CD14-positive monocyte (primary cell): Measurements from ENCODE around the gene KIAA1328. TPM values are rescaled to one million over a fixed set of nuclear protein-coding genes. Genes with fewer than 3 reads are reported as not detected.

ENCODE experiments used
- DNase-seq, 3 donors: peaks; one replicate each; pipeline ENCODE4 v3.0.0-alpha.2; 2011 to 2022
- H2AFZ ChIP-seq: 2 replicates; pipeline ENCODE4 v1.6.0; 2012; ENCODE audit warnings: mild to moderate bottlenecking, low read depth, low read length, inconsistent platforms; ENCODE audit not compliant: insufficient read depth, poor library complexity, severe bottlenecking
- H3K27ac ChIP-seq, 2 donors: 1 replicate in 1 of 2; 2 replicates in 1 of 2; pipeline ENCODE4 v1.5.1; 2012 to 2013; ENCODE audit warnings: low read length in 2 of 2, control low read depth in 1 of 2, inconsistent platforms in 1 of 2, low read depth in 1 of 2, mild to moderate bottlenecking in 1 of 2
- H3K27me3 ChIP-seq, 2 donors: one replicate each; pipeline versions ENCODE4 v1.6.0 to v1.6.1; 2011 to 2013; ENCODE audit warnings: low read length in 2 of 2; ENCODE audit not compliant: control insufficient read depth in 2 of 2, insufficient read depth in 2 of 2
- H3K36me3 ChIP-seq, 2 donors: replicated peaks in 1 of 2; 1 replicate in 1 of 2; 2 replicates in 1 of 2; pipeline versions ENCODE4 v1.5.1 to v1.6.1; 2012 to 2013; ENCODE audit warnings: low read length in 2 of 2, control low read depth in 1 of 2, inconsistent platforms in 1 of 2, mild to moderate bottlenecking in 1 of 2; ENCODE audit not compliant: insufficient read depth in 2 of 2, control insufficient read depth in 1 of 2
- H3K4me1 ChIP-seq, 2 donors: 1 replicate in 1 of 2; 2 replicates in 1 of 2; pipeline versions ENCODE4 v1.5.1 to v1.6.1; 2012 to 2013; ENCODE audit warnings: low read length in 2 of 2, control low read depth in 1 of 2, inconsistent platforms in 1 of 2, mild to moderate bottlenecking in 1 of 2, moderate library complexity in 1 of 2; ENCODE audit not compliant: insufficient read depth in 2 of 2, control insufficient read depth in 1 of 2
- H3K4me2 ChIP-seq: replicated peaks from 2 replicates; pipeline ENCODE3; 2012; ENCODE audit warnings: low read length, moderate library complexity, mild to moderate bottlenecking; ENCODE audit not compliant: poor library complexity, severe bottlenecking; ENCODE audit errors: extremely low read depth
- H3K4me3 ChIP-seq, 3 experiments: fragments of 200-600 bp in 1 of 3; sonication (generic) in 1 of 3; replicated peaks in 1 of 3; 1 replicate in 2 of 3; 2 replicates in 1 of 3; pipeline ENCODE4 v1.5.1; 2011 to 2013; ENCODE audit warnings: low read length in 3 of 3, mild to moderate bottlenecking in 3 of 3, control low read depth in 2 of 3, low read depth in 2 of 3, inconsistent platforms in 1 of 3, moderate library complexity in 1 of 3
- H3K79me2 ChIP-seq: 2 replicates; pipeline ENCODE4 v1.6.0; 2012; ENCODE audit warnings: mild to moderate bottlenecking, control low read depth, inconsistent platforms, low read length, moderate library complexity; ENCODE audit not compliant: insufficient read depth
- H3K9ac ChIP-seq: 2 replicates; pipeline ENCODE4 v1.6.0; 2017; ENCODE audit warnings: low read length, mild to moderate bottlenecking; ENCODE audit not compliant: insufficient read depth, poor library complexity, severe bottlenecking
- H3K9me3 ChIP-seq, 2 donors: replicated peaks in 1 of 2; 1 replicate in 1 of 2; 2 replicates in 1 of 2; pipeline versions ENCODE4 v1.5.1 to v1.6.1; 2012 to 2013; ENCODE audit warnings: low read length in 2 of 2, control low read depth in 1 of 2; ENCODE audit not compliant: control insufficient read depth in 1 of 2, insufficient read depth in 1 of 2
- H4K20me1 ChIP-seq: 2 replicates; pipeline ENCODE4 v1.6.0; 2012; ENCODE audit warnings: mild to moderate bottlenecking, low read length, control low read depth, moderate library complexity; ENCODE audit not compliant: insufficient read depth
- H3K27ac Mint-ChIP-seq, 7 donors: one replicate each; pipeline ENCODE4 v1.8.0; 2020; ENCODE audit warnings: mild to moderate bottlenecking in 7 of 7, mixed read lengths in 7 of 7, moderate library complexity in 6 of 7, inconsistent platforms in 2 of 7
- H3K27me3 Mint-ChIP-seq, 3 donors: one replicate each; pipeline ENCODE4 v1.8.0; 2021 to 2022; ENCODE audit warnings: low read depth in 3 of 3, mild to moderate bottlenecking in 3 of 3, mixed read lengths in 3 of 3, moderate library complexity in 3 of 3, inconsistent platforms in 1 of 3
- H3K36me3 Mint-ChIP-seq, 2 donors: one replicate each; pipeline ENCODE4 v1.8.0; 2020; ENCODE audit warnings: mixed read lengths in 2 of 2, inconsistent platforms in 1 of 2, mild to moderate bottlenecking in 1 of 2
- H3K4me1 Mint-ChIP-seq: one replicate; pipeline ENCODE4 v1.8.0; 2020; ENCODE audit warnings: mild to moderate bottlenecking, mixed read lengths
- H3K4me3 Mint-ChIP-seq, 2 donors: one replicate each; pipeline ENCODE4 v1.8.0; 2020; ENCODE audit warnings: mild to moderate bottlenecking in 2 of 2, mixed read lengths in 2 of 2, moderate library complexity in 1 of 2
- H3K9me3 Mint-ChIP-seq, 7 donors: one replicate each; pipeline ENCODE4 v1.8.0; 2020 to 2022; ENCODE audit warnings: mixed read lengths in 7 of 7, mild to moderate bottlenecking in 6 of 7, moderate library complexity in 6 of 7, inconsistent platforms in 2 of 7
- WGBS: methylation state at CpG from one replicate; pipeline ENCODE4 v1.1.5; 2013; ENCODE audit warnings: missing lambda C conversion rate; ENCODE audit not compliant: insufficient coverage; 5-methylcytosine and 5-hydroxymethylcytosine counted together
- intact Hi-C, 2 donors: fragments of 100-400 bp; cut with micrococcal nuclease; formaldehyde crosslinking; loops; one replicate each; pipeline versions ENCODE4 v1.15.0 to v1.15.1; 2023
- polyA plus RNA-seq, 3 donors: library from polyadenylated mRNA; depleted of rRNA in 1 of 3; unstranded in 2 of 3; stranded (reverse) in 1 of 3; fragments of 300-500 nt in 2 of 3; fragments of >200 nt in 1 of 3; fragmentation: Illumina TruSeq in 2 of 3; gene quantifications; 1 replicate in 2 of 3; 2 replicates in 1 of 3; pipeline ENCODE4 v1.2.3, GENCODE V29; 2012 to 2021
- TF ChIP-seq, protein P1 (sequence below): fragments of 200-600 bp; IDR thresholded peaks from one replicate; pipeline ENCODE4 v1.8.0; 2022; ENCODE audit warnings: antibody characterized with exemption, mild to moderate bottlenecking

KIAA1328 gene
- polyA plus RNA-seq, 3 donors: 3.7 to 3.9 (median 3.8) TPM

DNA sequence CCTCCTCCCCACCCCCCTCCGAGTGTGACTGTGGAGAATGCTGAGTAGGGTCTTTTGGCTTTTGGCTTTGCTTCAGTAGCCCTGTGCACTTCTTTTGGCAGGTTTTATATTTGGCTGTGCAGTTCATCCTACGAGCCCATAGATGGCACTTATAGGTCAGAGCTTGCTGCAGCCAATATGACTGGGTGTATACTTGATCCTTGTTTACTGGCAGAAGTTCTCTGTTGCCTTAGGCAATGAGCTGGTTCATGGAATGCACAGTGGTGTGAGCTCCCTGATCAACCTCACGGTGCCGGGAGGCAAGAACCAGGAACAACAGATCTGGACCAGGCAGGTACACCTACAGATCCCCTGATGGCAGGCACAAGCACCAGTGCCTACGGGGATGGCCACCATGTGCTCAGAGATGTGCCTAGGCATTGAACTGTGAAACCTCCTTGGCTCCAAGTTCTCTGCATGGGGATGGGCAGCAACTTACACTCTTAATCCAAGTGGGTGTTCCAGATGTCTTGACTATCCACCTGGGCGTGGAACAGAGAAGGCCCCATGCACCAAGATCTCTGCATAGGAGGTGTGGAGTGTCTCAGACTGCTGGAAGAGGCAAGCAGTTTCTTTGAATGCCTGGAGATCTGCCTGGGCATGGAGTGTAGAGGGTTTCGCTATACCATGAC lies 190.4 kb downstream of the KIAA1328 start:
- Histone ChIP-seq H3K9ac (no peak overlapping the region), H3K4me1 (no peaks in the 10 kb centered on the region), H3K4me2 (no peak overlapping the region), H3K4me3 (no peak overlapping the region), H3K36me3 (peaks cover 0 to 4% of the 10 kb centered on the region in 2 donors), H3K27me3 (no peaks in the 10 kb centered on the region), H2AFZ (no peak overlapping the region), H4K20me1 (no peaks in the 10 kb centered on the region), H3K27ac (no peak overlapping the region), H3K9me3 (peaks cover 27 to 30% of the 10 kb centered on the region in 2 donors), H3K79me2 (no peaks in the 10 kb centered on the region)
- Mint-ChIP-seq H3K4me1 (no peaks in the 10 kb centered on the region), H3K9me3 (peaks cover 13 to 32% (median 22%) of the 10 kb centered on the region in 7 donors), H3K36me3 (peaks cover 2 to 4% of the 10 kb centered on the region in 2 donors), H3K27ac (no peak overlapping the region), H3K27me3 (no peaks in the 10 kb centered on the region), H3K4me3 (no peak overlapping the region)
- intact Hi-C loops: no loop called here
- TF ChIP-seq, protein P1, sequence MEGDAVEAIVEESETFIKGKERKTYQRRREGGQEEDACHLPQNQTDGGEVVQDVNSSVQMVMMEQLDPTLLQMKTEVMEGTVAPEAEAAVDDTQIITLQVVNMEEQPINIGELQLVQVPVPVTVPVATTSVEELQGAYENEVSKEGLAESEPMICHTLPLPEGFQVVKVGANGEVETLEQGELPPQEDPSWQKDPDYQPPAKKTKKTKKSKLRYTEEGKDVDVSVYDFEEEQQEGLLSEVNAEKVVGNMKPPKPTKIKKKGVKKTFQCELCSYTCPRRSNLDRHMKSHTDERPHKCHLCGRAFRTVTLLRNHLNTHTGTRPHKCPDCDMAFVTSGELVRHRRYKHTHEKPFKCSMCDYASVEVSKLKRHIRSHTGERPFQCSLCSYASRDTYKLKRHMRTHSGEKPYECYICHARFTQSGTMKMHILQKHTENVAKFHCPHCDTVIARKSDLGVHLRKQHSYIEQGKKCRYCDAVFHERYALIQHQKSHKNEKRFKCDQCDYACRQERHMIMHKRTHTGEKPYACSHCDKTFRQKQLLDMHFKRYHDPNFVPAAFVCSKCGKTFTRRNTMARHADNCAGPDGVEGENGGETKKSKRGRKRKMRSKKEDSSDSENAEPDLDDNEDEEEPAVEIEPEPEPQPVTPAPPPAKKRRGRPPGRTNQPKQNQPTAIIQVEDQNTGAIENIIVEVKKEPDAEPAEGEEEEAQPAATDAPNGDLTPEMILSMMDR: no peak
- DNase-seq: no peak
- 90% methylated on average over 6 of the region's 7 CpGs for WGBS

DNA sequence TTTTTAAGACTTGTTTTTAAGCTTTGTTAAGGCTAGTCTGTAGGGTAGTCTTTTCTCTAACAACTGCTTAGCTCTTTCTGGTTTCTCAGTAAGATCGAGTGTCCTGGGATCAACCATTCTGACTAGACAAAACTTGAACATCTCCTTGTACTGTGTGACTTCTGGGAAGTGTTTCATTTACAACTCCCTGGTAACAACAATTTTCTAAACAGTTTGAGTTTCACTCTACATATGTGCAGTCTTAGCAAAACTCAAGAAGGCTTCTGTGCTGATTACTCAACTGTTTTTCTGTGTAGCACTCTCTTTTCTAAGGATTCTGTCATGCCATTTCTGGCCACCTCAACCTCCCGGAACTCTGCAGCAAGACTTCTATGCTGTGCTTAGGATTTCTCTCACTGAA lies 204.5 kb downstream of the KIAA1328 start:
- Histone ChIP-seq H3K9ac (no peak overlapping the region), H3K4me1 (no peaks in the 10 kb centered on the region), H3K4me2 (no peak overlapping the region), H3K79me2 (no peaks in the 10 kb centered on the region), H2AFZ (no peak overlapping the region), H3K36me3 (no peaks in the 10 kb centered on the region), H4K20me1 (no peaks in the 10 kb centered on the region), H3K27me3 (no peaks in the 10 kb centered on the region), H3K4me3 (no peak overlapping the region), H3K9me3 (peaks cover 20% of the 10 kb centered on the region in 2 donors), H3K27ac (no peak overlapping the region)
- no peak for DNase-seq
- intact Hi-C loops: no loop called here
- Mint-ChIP-seq H3K36me3 (peaks cover 0 to 3% of the 10 kb centered on the region in 2 donors), H3K4me3 (no peak overlapping the region), H3K27me3 (no peaks in the 10 kb centered on the region), H3K4me1 (no peaks in the 10 kb centered on the region), H3K9me3 (peaks cover 13 to 27% (median 16%) of the 10 kb centered on the region in 7 donors), H3K27ac (no peak overlapping the region)
- TF ChIP-seq, protein P1: no peak
- WGBS: no CpG with 5 or more reads among the region's 2 CpGs
